ENCODE measurements around the gene UCHL3.

The UCHL3 gene

DNA sequence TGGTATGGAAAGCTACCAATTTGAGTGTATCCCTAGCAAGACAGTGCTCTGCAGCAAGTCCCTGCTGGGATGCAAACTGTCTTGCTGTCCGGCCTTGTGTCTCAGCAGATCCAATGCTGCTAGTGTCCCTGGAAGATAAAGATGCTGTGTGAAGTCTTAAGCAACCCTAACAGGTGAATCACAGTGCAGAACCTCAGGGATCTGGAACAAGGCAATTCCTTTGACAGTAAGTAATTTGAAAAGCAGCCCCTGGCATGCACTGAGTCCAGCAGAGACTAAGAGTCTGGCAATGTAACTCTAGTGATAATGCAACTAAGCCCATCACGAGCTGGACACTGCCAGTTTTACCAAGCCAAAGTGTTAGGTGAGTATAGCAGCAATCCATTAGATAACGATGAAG lies 1.7 kb upstream of the UCHL3 start:
- CTCF ChIA-PET = interaction anchor here (1.0 kb wide), 1 partner anchor 10 kb away, joined by 7 read pairs; the partner anchor contains the start of gene COMMD6
- WGBS (ENCODE audit: insufficient coverage) = 100% methylated on average over 2 of the region's 3 CpGs
- POLR2A ChIA-PET = no interaction called here
- DNase-seq = no peak
- no peaks in the 10 kb centered on the region for H3K27me3 ChIP-seq (replicated peaks in 2 of 5; ENCODE audit: control insufficient read depth in 4 of 5, insufficient read depth in 5 of 5, low read length in 4 of 5)
- H3K4me3 ChIP-seq (ENCODE audit: control insufficient read depth in 1 of 7, extremely low read depth in 1 of 7, insufficient read depth in 4 of 7, low read depth in 2 of 7, low read length in 6 of 7) = no peak overlapping the region
- H3K27ac ChIP-seq (ENCODE audit: insufficient read depth in 1 of 2, low read depth in 1 of 2, low read length in 2 of 2, poor library complexity in 1 of 2, severe bottlenecking in 2 of 2) = no peak overlapping the region
- H3K9me3 ChIP-seq (ENCODE audit: control extremely low read depth in 1 of 5, control insufficient read depth in 4 of 5, insufficient read depth in 2 of 5, low read depth in 1 of 5, low read length in 4 of 5) = no peaks in the 10 kb centered on the region
- peaks cover 9 to 25% (median 16%) of the 10 kb centered on the region in 4 experiments for H3K4me1 ChIP-seq (ENCODE audit: control extremely low read depth in 1 of 4, control insufficient read depth in 4 of 4, insufficient read depth in 4 of 4, low read length in 3 of 4)
- H3K36me3 ChIP-seq (ENCODE audit: control insufficient read depth in 4 of 4, insufficient read depth in 4 of 4, low read length in 3 of 4) = peaks cover 0 to 1% (median 0%) of the 10 kb centered on the region in 4 experiments

DNA sequence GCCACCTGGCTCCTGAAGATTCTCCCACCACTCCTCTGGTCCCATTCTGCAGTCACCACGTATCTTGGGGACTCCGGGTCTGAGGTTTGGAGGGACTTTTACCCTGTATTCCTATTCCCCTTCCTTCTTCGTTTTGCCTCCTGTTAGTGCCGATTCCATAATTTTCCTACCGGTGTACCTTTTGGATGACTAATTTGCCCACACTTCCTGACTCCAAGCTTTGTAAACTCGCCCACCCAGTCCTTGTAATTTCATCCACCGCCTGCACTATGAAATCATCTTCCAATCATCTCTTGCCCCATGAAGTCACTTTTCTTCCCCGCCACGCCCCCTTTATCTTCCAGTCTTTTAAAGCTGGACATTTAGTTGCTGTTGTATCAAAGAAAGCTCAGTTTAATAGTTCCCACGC lies 572 bp downstream of the UCHL3 start:
- POLR2A ChIA-PET = no interaction called here
- Histone ChIP-seq H3K36me3 (ENCODE audit: control insufficient read depth in 4 of 4, insufficient read depth in 4 of 4, low read length in 3 of 4) (peaks cover 3 to 19% (median 12%) of the 10 kb centered on the region in 4 experiments), H3K9me3 (ENCODE audit: control extremely low read depth in 1 of 5, control insufficient read depth in 4 of 5, insufficient read depth in 2 of 5, low read depth in 1 of 5, low read length in 4 of 5) (no peaks in the 10 kb centered on the region), H3K27me3 (replicated peaks in 2 of 5; ENCODE audit: control insufficient read depth in 4 of 5, insufficient read depth in 5 of 5, low read length in 4 of 5) (no peaks in the 10 kb centered on the region), H3K27ac (ENCODE audit: insufficient read depth in 1 of 2, low read depth in 1 of 2, low read length in 2 of 2, poor library complexity in 1 of 2, severe bottlenecking in 2 of 2) (peak overlapping the region; percentile 95 to 97), H3K4me3 (ENCODE audit: control insufficient read depth in 1 of 7, extremely low read depth in 1 of 7, insufficient read depth in 4 of 7, low read depth in 2 of 7, low read length in 6 of 7) (peak overlapping the region; percentile 93 to 99 (median 98)), H3K4me1 (ENCODE audit: control extremely low read depth in 1 of 4, control insufficient read depth in 4 of 4, insufficient read depth in 4 of 4, low read length in 3 of 4) (peaks cover 9 to 25% (median 16%) of the 10 kb centered on the region in 4 experiments)
- CTCF ChIA-PET = interaction anchor here (0.7 to 1.8 kb wide), 6 partner anchors 9 to 178 kb away, joined by 3 to 8 read pairs (median 4); partner anchors contain the start of gene TBC1D4
- WGBS (ENCODE audit: insufficient coverage) = 0% methylated on average over 7 of the region's 10 CpGs
- DNase-seq = peak; percentile 33 to 81 (median 75)

DNA sequence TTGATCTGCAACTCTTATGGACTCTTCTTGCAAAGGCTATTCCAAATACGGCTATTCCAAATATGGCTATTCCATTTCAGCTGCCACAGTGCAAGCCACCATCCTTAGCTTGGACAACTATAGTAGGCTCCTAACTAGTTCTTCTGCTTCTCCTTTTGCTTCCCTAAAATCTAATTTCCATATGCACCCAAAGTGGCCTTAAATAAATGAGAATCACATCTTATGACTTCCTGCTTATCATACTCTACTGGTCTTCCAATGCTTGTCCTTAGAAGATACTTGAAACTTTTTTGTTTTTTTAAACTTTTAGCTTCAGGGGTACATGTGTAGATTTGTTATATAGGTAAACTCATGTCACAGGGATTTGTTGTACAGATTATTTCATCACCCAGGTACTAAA lies 4.9 kb downstream of the UCHL3 start:
- ChIA-PET POLR2A (no interaction called here), CTCF (no interaction called here)
- no peaks in the 10 kb centered on the region for H3K27me3 ChIP-seq (replicated peaks in 2 of 5; ENCODE audit: control insufficient read depth in 4 of 5, insufficient read depth in 5 of 5, low read length in 4 of 5)
- no peak overlapping the region for H3K4me3 ChIP-seq (ENCODE audit: control insufficient read depth in 1 of 7, extremely low read depth in 1 of 7, insufficient read depth in 4 of 7, low read depth in 2 of 7, low read length in 6 of 7)
- H3K27ac ChIP-seq (ENCODE audit: insufficient read depth in 1 of 2, low read depth in 1 of 2, low read length in 2 of 2, poor library complexity in 1 of 2, severe bottlenecking in 2 of 2) = no peak overlapping the region
- DNase-seq = no peak
- H3K9me3 ChIP-seq (ENCODE audit: control extremely low read depth in 1 of 5, control insufficient read depth in 4 of 5, insufficient read depth in 2 of 5, low read depth in 1 of 5, low read length in 4 of 5) = no peaks in the 10 kb centered on the region
- H3K4me1 ChIP-seq (ENCODE audit: control extremely low read depth in 1 of 4, control insufficient read depth in 4 of 4, insufficient read depth in 4 of 4, low read length in 3 of 4) = peaks cover 7 to 16% (median 11%) of the 10 kb centered on the region in 4 experiments
- peaks cover 6 to 25% (median 14%) of the 10 kb centered on the region in 4 experiments for H3K36me3 ChIP-seq (ENCODE audit: control insufficient read depth in 4 of 4, insufficient read depth in 4 of 4, low read length in 3 of 4)
- 100% methylated on average over 1 of the region's 1 CpG for WGBS (ENCODE audit: insufficient coverage)

DNA sequence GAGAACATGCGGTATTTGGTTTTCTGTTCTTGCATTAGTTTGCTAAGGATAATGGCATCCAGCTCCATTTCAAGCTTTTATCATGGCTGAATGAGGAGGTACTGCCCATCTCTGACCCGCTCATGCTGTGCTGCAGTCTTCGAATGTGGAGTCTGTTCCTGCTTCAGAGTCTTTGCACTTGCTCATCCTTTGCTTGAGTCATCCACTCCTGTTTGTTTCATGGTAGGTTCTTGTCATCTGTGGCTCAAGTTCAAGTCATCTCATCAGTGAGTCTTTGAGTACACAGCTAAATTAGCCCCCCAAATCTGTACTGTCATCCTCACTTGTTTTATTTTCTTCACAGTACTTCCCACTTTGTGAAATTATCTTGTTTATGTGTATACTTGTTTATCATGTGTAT lies 5.4 kb downstream of the UCHL3 start:
- Histone ChIP-seq H3K4me1 (ENCODE audit: control extremely low read depth in 1 of 4, control insufficient read depth in 4 of 4, insufficient read depth in 4 of 4, low read length in 3 of 4) (peaks cover 7 to 15% (median 10%) of the 10 kb centered on the region in 4 experiments), H3K4me3 (ENCODE audit: control insufficient read depth in 1 of 7, extremely low read depth in 1 of 7, insufficient read depth in 4 of 7, low read depth in 2 of 7, low read length in 6 of 7) (no peak overlapping the region), H3K36me3 (ENCODE audit: control insufficient read depth in 4 of 4, insufficient read depth in 4 of 4, low read length in 3 of 4) (peaks cover 6 to 25% (median 14%) of the 10 kb centered on the region in 4 experiments), H3K9me3 (ENCODE audit: control extremely low read depth in 1 of 5, control insufficient read depth in 4 of 5, insufficient read depth in 2 of 5, low read depth in 1 of 5, low read length in 4 of 5) (no peaks in the 10 kb centered on the region), H3K27me3 (replicated peaks in 2 of 5; ENCODE audit: control insufficient read depth in 4 of 5, insufficient read depth in 5 of 5, low read length in 4 of 5) (no peaks in the 10 kb centered on the region), H3K27ac (ENCODE audit: insufficient read depth in 1 of 2, low read depth in 1 of 2, low read length in 2 of 2, poor library complexity in 1 of 2, severe bottlenecking in 2 of 2) (no peak overlapping the region)
- ChIA-PET POLR2A (no interaction called here), CTCF (no interaction called here)
- WGBS (ENCODE audit: insufficient coverage) = 100% methylated on average over 3 of the region's 3 CpGs
- no peak for DNase-seq

DNA sequence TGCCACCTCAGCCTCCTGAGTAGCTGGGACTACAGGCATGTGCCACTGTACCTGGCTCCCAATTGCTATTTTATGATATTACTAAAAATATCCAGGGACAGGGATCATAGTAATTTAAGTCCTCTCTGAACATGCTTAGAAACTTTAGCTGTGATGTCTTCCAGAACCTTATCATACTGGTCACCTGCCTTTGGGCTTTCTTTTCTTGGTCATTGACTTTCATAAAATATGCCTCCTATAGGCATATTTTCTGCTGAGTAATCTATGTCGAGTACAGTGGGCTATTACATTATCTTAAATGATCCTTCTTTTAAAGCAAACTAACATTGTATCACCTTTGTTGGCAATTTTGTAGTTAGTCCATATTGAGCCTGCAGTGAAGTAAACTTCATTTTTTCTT lies 6.2 kb downstream of the UCHL3 start:
- ChIA-PET POLR2A (no interaction called here), CTCF (interaction anchor here (1.2 kb wide), 1 partner anchor 77 kb away, joined by 3 read pairs; no protein-coding TSS in a partner anchor)
- Histone ChIP-seq H3K27me3 (replicated peaks in 2 of 5; ENCODE audit: control insufficient read depth in 4 of 5, insufficient read depth in 5 of 5, low read length in 4 of 5) (no peaks in the 10 kb centered on the region), H3K9me3 (ENCODE audit: control extremely low read depth in 1 of 5, control insufficient read depth in 4 of 5, insufficient read depth in 2 of 5, low read depth in 1 of 5, low read length in 4 of 5) (no peaks in the 10 kb centered on the region), H3K4me1 (ENCODE audit: control extremely low read depth in 1 of 4, control insufficient read depth in 4 of 4, insufficient read depth in 4 of 4, low read length in 3 of 4) (peaks cover 0 to 6% (median 2%) of the 10 kb centered on the region in 4 experiments), H3K36me3 (ENCODE audit: control insufficient read depth in 4 of 4, insufficient read depth in 4 of 4, low read length in 3 of 4) (peaks cover 6 to 25% (median 16%) of the 10 kb centered on the region in 4 experiments), H3K4me3 (ENCODE audit: control insufficient read depth in 1 of 7, extremely low read depth in 1 of 7, insufficient read depth in 4 of 7, low read depth in 2 of 7, low read length in 6 of 7) (no peak overlapping the region), H3K27ac (ENCODE audit: insufficient read depth in 1 of 2, low read depth in 1 of 2, low read length in 2 of 2, poor library complexity in 1 of 2, severe bottlenecking in 2 of 2) (no peak overlapping the region)
- no peak for DNase-seq
- no CpG with 5 or more reads among the region's 1 CpG for WGBS (ENCODE audit: insufficient coverage)

DNA sequence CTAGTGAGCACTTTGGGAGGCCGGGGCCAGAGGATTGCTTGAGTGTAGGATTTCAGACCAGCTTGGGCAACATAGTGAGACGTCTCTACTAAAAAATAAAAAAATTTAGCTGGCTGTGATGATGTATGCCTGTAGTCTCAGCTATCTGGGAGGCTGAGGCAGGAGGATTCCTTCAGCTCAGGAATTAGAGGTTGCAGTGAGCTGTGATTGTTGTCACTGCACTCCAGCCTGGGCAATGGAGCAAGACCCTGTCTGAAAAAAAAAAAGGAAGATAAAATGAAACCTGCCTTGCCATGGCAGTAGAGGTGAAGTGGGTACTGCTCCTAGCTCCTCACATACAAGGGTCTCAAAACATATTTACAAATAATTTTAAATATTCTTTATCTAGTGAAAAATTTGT lies 7.4 kb downstream of the UCHL3 start:
- Histone ChIP-seq H3K36me3 (ENCODE audit: control insufficient read depth in 4 of 4, insufficient read depth in 4 of 4, low read length in 3 of 4) (peaks cover 6 to 28% (median 17%) of the 10 kb centered on the region in 4 experiments), H3K4me1 (ENCODE audit: control extremely low read depth in 1 of 4, control insufficient read depth in 4 of 4, insufficient read depth in 4 of 4, low read length in 3 of 4) (peaks cover 0 to 4% (median 0%) of the 10 kb centered on the region in 4 experiments), H3K9me3 (ENCODE audit: control extremely low read depth in 1 of 5, control insufficient read depth in 4 of 5, insufficient read depth in 2 of 5, low read depth in 1 of 5, low read length in 4 of 5) (no peaks in the 10 kb centered on the region), H3K4me3 (ENCODE audit: control insufficient read depth in 1 of 7, extremely low read depth in 1 of 7, insufficient read depth in 4 of 7, low read depth in 2 of 7, low read length in 6 of 7) (no peak overlapping the region), H3K27ac (ENCODE audit: insufficient read depth in 1 of 2, low read depth in 1 of 2, low read length in 2 of 2, poor library complexity in 1 of 2, severe bottlenecking in 2 of 2) (no peak overlapping the region), H3K27me3 (replicated peaks in 2 of 5; ENCODE audit: control insufficient read depth in 4 of 5, insufficient read depth in 5 of 5, low read length in 4 of 5) (no peaks in the 10 kb centered on the region)
- no peak for DNase-seq
- ChIA-PET POLR2A (no interaction called here), CTCF (no interaction called here)
- 100% methylated on average over 1 of the region's 2 CpGs for WGBS (ENCODE audit: insufficient coverage)

DNA sequence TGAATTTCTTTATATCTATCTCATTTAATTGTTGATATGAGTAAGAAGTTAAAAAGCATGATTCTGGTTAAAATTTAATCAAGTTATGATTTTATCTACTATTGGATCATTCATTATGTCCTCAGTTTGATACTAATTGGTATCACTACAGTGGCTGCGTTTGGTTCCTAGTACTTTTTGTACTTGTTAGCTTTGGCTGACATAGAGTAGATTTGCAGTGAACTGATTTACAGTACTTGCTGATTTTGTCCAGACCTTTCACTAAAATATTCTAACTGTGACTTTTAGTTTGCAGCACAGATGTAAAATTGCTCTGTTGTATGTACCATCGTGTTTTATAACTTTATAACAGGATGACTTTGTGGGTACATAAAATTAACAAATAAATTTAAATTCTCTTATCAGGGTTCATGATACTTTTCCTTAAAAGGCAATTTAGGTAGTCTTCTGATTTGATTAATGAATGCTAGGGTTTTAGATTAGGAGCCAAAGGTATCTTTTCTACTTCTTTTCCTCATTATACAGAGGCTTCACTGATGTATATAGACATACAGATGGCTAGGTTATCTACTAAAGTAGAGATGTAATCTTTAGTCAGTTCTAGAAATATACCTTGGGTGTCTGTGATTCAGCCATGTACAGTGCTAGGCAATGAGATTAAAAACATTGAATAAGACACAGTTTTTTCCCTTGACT lies 8.7 kb downstream of the UCHL3 start:
- CTCF ChIA-PET = interaction anchor here (1.1 kb wide), 1 partner anchor 8 kb away, joined by 3 read pairs; no protein-coding TSS in a partner anchor
- no CpG with 5 or more reads among the region's 2 CpGs for WGBS (ENCODE audit: insufficient coverage)
- POLR2A ChIA-PET = no interaction called here
- Histone ChIP-seq H3K4me3 (ENCODE audit: control insufficient read depth in 1 of 7, extremely low read depth in 1 of 7, insufficient read depth in 4 of 7, low read depth in 2 of 7, low read length in 6 of 7) (no peak overlapping the region), H3K36me3 (ENCODE audit: control insufficient read depth in 4 of 4, insufficient read depth in 4 of 4, low read length in 3 of 4) (peaks cover 9 to 35% (median 18%) of the 10 kb centered on the region in 4 experiments), H3K27me3 (replicated peaks in 2 of 5; ENCODE audit: control insufficient read depth in 4 of 5, insufficient read depth in 5 of 5, low read length in 4 of 5) (no peaks in the 10 kb centered on the region), H3K4me1 (ENCODE audit: control extremely low read depth in 1 of 4, control insufficient read depth in 4 of 4, insufficient read depth in 4 of 4, low read length in 3 of 4) (peaks cover 0 to 4% (median 0%) of the 10 kb centered on the region in 4 experiments), H3K9me3 (ENCODE audit: control extremely low read depth in 1 of 5, control insufficient read depth in 4 of 5, insufficient read depth in 2 of 5, low read depth in 1 of 5, low read length in 4 of 5) (no peaks in the 10 kb centered on the region), H3K27ac (ENCODE audit: insufficient read depth in 1 of 2, low read depth in 1 of 2, low read length in 2 of 2, poor library complexity in 1 of 2, severe bottlenecking in 2 of 2) (no peak overlapping the region)
- DNase-seq = no peak

Data from common myeloid progenitor, CD34-positive (primary cell).